Measurements from ENCODE around the gene FOXI2.

The FOXI2 gene

DNA sequence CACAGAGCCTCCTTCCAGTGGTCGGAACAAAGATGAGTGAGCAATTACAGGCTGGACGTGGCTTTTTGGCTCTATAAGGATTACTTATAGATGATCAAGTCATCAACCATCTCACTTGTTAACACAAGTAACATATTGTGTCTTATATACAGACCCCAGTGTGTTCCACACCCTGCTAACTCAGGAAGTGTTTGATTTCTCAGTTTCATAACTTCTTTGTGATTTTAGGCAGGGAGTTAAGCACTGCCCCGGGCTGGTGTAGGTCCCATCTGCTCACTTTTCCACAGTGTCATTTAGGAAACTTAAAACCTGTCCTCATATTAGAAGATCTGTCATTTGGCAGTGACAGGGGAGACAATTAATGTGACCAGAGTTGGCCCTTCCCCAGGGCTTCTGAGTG lies 6.2 kb downstream of the FOXI2 start:
- Histone ChIP-seq H3K27ac (ENCODE audit: low read depth, low read length) (no peak overlapping the region), H3K9me3 (ENCODE audit: control insufficient read depth, insufficient read depth, low read depth, low read length) (no peaks in the 10 kb centered on the region), H3K4me1 (ENCODE audit: control insufficient read depth, insufficient read depth, low read length) (peaks cover 2% of the 10 kb centered on the region), H3K27me3 (ENCODE audit: control insufficient read depth, insufficient read depth, low read length) (peaks cover 48% of the 10 kb centered on the region), H3K9ac (ENCODE audit: low read length) (no peak overlapping the region), H3K4me3 (ENCODE audit: low read depth, low read length) (no peak overlapping the region), H3K36me3 (ENCODE audit: control insufficient read depth, insufficient read depth, low read length) (no peaks in the 10 kb centered on the region)

DNA sequence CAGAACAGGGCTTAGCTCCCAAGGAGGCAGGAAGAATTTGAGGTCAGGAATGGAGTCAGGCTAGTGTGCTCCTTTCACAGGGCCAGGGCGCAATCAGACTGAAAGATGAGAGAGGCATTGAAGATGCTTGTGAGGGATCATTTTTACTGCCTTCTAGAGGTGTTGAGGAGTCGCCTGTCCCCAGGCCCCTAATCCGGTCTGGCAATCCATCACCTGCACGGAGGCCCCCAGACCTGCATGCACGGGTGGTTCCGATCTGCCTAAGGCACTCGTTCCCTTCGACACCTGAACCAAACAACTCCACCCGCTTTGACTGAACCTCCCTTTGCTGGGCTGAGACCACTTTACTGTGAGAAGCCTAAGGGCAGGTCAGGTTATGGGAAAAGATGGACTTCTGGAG lies 8.0 kb downstream of the FOXI2 start:
- H3K36me3 ChIP-seq (ENCODE audit: control insufficient read depth, insufficient read depth, low read length) = no peaks in the 10 kb centered on the region
- H3K4me3 ChIP-seq (ENCODE audit: low read depth, low read length) = no peak overlapping the region
- H3K9me3 ChIP-seq (ENCODE audit: control insufficient read depth, insufficient read depth, low read depth, low read length) = 0 out of 2 replicates have a peak, but pooled peaks cover 4% of the 10 kb centered on the region
- H3K27me3 ChIP-seq (ENCODE audit: control insufficient read depth, insufficient read depth, low read length) = peaks cover 30% of the 10 kb centered on the region
- H3K9ac ChIP-seq (ENCODE audit: low read length) = no peak overlapping the region
- H3K27ac ChIP-seq (ENCODE audit: low read depth, low read length) = no peak overlapping the region
- H3K4me1 ChIP-seq (ENCODE audit: control insufficient read depth, insufficient read depth, low read length) = no peaks in the 10 kb centered on the region

DNA sequence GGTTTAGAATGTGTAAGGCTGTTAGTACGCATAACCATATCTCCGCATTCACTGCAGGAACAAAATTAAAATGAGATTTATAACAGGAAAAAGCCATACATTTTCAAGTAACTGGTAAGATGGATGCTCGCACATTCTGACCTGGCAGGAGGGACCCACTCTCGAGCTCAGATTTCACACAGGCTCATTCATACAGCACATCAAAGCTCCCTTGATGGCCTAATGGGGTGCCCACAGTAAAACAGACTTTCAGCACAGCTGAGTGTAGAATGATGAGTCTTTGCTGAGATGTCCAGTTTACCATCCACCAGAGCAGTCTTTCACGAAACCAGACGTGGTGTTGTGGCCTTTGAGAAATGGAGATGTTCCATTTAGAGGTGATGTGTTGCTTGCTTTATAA lies 8.9 kb downstream of the FOXI2 start:
- peaks cover 23% of the 10 kb centered on the region for H3K27me3 ChIP-seq (ENCODE audit: control insufficient read depth, insufficient read depth, low read length)
- H3K27ac ChIP-seq (ENCODE audit: low read depth, low read length) = no peak overlapping the region
- no peaks in the 10 kb centered on the region for H3K36me3 ChIP-seq (ENCODE audit: control insufficient read depth, insufficient read depth, low read length)
- H3K4me3 ChIP-seq (ENCODE audit: low read depth, low read length) = no peak overlapping the region
- 0 out of 2 replicates have a peak, but pooled peaks cover 4% of the 10 kb centered on the region for H3K9me3 ChIP-seq (ENCODE audit: control insufficient read depth, insufficient read depth, low read depth, low read length)
- no peak overlapping the region for H3K9ac ChIP-seq (ENCODE audit: low read length)
- H3K4me1 ChIP-seq (ENCODE audit: control insufficient read depth, insufficient read depth, low read length) = no peaks in the 10 kb centered on the region

DNA sequence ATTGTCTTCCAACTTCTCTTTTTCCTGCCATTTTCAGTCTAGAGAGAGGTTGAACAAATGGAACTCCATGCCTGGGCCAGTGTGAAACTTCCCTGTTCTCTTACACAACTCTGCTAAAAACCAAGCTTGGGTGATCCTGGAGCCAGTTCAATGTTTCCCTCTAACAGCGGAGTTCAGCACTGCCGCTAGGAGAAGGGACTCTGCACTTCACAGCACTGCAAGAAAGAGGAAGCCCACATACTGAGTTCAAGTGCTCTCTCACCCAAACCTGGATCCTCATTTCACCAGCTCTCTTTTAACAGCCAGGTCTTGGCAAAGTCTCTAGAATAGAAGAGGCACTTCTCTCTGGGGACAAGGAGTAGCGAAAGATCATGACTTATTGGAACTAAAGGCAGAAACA lies 18.8 kb downstream of the FOXI2 start:
- H3K9me3 ChIP-seq (ENCODE audit: control insufficient read depth, insufficient read depth, low read depth, low read length) = no peaks in the 10 kb centered on the region
- no peak overlapping the region for H3K4me3 ChIP-seq (ENCODE audit: low read depth, low read length)
- no peaks in the 10 kb centered on the region for H3K36me3 ChIP-seq (ENCODE audit: control insufficient read depth, insufficient read depth, low read length)
- no peak overlapping the region for H3K27ac ChIP-seq (ENCODE audit: low read depth, low read length)
- H3K4me1 ChIP-seq (ENCODE audit: control insufficient read depth, insufficient read depth, low read length) = no peaks in the 10 kb centered on the region
- no peaks in the 10 kb centered on the region for H3K27me3 ChIP-seq (ENCODE audit: control insufficient read depth, insufficient read depth, low read length)
- no peak overlapping the region for H3K9ac ChIP-seq (ENCODE audit: low read length)

DNA sequence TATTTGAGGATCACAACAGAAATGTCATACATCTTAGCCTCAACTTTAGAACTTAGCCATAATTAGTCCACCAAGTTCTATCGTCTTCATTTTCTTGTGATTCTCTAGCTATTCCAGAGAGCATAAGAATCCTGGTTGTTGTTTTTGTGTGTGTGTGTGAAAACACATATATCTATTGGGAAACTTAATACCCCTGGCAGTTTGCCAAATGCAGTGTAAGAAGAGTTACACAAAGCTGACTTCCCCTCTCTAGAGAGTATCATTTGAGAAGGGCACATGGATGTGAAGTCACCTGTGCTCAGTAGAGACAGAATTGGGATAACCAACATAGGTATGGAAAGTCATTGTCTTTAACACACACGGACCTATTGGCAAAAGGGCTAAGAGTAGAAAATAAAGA lies 19.3 kb downstream of the FOXI2 start:
- no peak overlapping the region for H3K4me3 ChIP-seq (ENCODE audit: low read depth, low read length)
- H3K4me1 ChIP-seq (ENCODE audit: control insufficient read depth, insufficient read depth, low read length) = no peaks in the 10 kb centered on the region
- no peak overlapping the region for H3K27ac ChIP-seq (ENCODE audit: low read depth, low read length)

DNA sequence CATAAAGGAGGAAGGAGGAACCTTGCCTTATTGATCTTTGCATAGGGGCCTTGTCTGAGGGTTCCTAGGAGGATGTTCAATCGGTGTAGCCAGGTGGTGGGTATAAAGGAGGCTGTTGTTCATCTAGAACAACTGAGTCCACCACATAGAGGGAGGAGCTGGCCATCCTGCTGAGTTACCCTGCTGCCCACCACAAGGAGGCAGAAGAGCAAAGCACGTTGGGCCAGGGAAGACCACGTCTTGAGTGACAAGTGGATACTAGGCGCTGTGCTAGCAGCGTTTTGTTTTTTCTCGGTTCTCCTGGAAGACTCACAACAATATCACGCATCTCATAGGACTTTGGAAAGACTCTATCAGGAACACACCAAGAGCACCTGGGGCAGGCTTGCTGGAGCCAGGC lies 20.0 kb downstream of the FOXI2 start:
- Histone ChIP-seq H3K36me3 (ENCODE audit: control insufficient read depth, insufficient read depth, low read length) (no peaks in the 10 kb centered on the region), H3K9me3 (ENCODE audit: control insufficient read depth, insufficient read depth, low read depth, low read length) (no peaks in the 10 kb centered on the region), H3K4me3 (ENCODE audit: low read depth, low read length) (no peak overlapping the region), H3K9ac (ENCODE audit: low read length) (no peak overlapping the region), H3K27me3 (ENCODE audit: control insufficient read depth, insufficient read depth, low read length) (no peaks in the 10 kb centered on the region), H3K27ac (ENCODE audit: low read depth, low read length) (no peak overlapping the region), H3K4me1 (ENCODE audit: control insufficient read depth, insufficient read depth, low read length) (no peaks in the 10 kb centered on the region; the same call in 1 of the 2 replicates)

More for the DNA sequence above, 19.3 kb downstream of the FOXI2 start:
- no peak overlapping the region for H3K9ac ChIP-seq (ENCODE audit: low read length)
- no peaks in the 10 kb centered on the region for H3K27me3 ChIP-seq (ENCODE audit: control insufficient read depth, insufficient read depth, low read length)
- H3K9me3 ChIP-seq (ENCODE audit: control insufficient read depth, insufficient read depth, low read depth, low read length) = no peaks in the 10 kb centered on the region
- no peaks in the 10 kb centered on the region for H3K36me3 ChIP-seq (ENCODE audit: control insufficient read depth, insufficient read depth, low read length)

DNA sequence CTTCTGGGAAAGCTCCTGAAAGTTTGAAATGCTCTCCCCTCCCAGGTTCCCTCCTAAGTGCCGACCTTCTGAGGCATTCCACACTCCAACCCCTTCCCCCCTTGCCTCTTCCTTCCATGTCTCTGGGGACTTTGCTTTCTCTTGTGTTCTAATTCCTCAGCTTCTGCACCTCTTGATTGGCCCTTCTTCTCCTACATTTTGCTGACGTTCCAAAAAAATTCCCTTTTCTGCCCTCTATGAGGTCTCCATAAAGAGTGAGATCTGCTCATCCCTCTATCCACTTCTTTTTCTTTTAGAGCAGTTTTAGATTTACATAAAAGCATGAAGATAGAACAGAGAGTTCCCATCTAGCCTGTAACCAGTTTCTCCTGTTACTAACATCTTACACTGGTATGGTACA lies 22.3 kb downstream of the FOXI2 start:
- Histone ChIP-seq H3K9me3 (ENCODE audit: control insufficient read depth, insufficient read depth, low read depth, low read length) (no peaks in the 10 kb centered on the region), H3K4me1 (ENCODE audit: control insufficient read depth, insufficient read depth, low read length) (no peaks in the 10 kb centered on the region; the same call in 1 of the 2 replicates), H3K36me3 (ENCODE audit: control insufficient read depth, insufficient read depth, low read length) (no peaks in the 10 kb centered on the region), H3K27ac (ENCODE audit: low read depth, low read length) (no peak overlapping the region), H3K27me3 (ENCODE audit: control insufficient read depth, insufficient read depth, low read length) (no peaks in the 10 kb centered on the region), H3K9ac (ENCODE audit: low read length) (no peak overlapping the region), H3K4me3 (ENCODE audit: low read depth, low read length) (no peak overlapping the region)

DNA sequence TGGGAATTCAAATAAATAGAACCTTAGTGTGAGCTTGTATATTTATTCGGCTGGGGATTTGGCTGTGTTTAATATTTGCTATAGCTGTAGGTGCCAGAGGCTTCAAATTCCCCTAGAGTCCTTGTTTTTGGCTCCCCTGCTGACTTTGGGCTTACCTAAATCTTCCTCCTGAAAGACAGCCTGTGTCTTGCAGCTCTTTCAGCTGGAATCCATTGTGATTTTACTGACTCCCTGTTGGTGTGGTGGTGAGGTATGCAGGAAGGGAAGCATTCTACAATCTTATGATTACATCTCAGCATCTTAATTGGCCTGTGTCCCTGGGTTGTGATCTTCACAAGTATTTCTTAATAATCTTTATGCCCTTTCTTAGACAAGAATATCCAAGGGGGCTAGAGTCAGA lies 25.9 kb downstream of the FOXI2 start:
- H3K4me1 ChIP-seq (ENCODE audit: control insufficient read depth, insufficient read depth, low read length) = no peaks in the 10 kb centered on the region; the same call in 1 of the 2 replicates
- H3K27me3 ChIP-seq (ENCODE audit: control insufficient read depth, insufficient read depth, low read length) = no peaks in the 10 kb centered on the region
- H3K4me3 ChIP-seq (ENCODE audit: low read depth, low read length) = no peak overlapping the region
- H3K36me3 ChIP-seq (ENCODE audit: control insufficient read depth, insufficient read depth, low read length) = no peaks in the 10 kb centered on the region
- no peak overlapping the region for H3K9ac ChIP-seq (ENCODE audit: low read length)
- no peaks in the 10 kb centered on the region for H3K9me3 ChIP-seq (ENCODE audit: control insufficient read depth, insufficient read depth, low read depth, low read length)
- no peak overlapping the region for H3K27ac ChIP-seq (ENCODE audit: low read depth, low read length)

DNA sequence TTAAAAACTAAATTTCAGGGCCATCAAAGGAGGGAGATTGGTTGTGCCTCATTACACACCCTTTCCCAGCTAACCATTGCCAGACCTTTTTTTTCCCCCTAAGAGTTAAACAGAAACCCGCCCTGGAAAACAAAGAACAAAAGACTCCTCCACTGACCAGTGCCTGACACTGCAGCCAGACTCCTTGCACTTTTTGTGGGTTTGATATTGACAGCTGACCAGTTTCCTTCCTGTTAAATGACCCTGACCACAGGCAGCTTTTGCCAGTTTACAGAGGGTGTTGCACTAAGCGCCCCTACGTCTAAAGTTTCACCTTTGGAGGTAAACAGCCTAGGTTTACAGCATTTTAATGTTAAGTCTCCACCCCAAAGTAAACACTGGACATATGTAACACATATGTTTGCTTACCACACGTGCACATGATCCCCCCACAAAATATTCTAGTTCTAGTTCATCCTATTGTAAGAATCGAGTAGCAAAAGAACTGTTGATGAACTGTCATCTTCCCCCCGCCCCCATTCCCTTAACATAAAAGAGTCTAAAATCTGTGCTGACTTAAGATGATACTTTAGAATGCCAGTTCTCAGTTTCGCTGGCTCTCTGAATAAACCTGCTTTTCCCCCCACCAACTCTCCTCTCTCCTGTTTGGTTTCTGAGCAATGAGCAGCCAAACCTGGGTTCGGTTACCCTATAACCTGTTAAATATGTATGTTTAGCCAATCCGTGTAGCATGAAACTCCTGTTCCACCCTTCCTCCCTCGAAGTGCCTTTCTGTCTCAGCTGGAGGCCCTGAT lies 38.0 kb downstream of the FOXI2 start:
- Histone ChIP-seq H3K36me3 (ENCODE audit: control insufficient read depth, insufficient read depth, low read length) (no peaks in the 10 kb centered on the region), H3K27ac (ENCODE audit: low read depth, low read length) (no peak overlapping the region), H3K9ac (ENCODE audit: low read length) (no peak overlapping the region), H3K4me1 (ENCODE audit: control insufficient read depth, insufficient read depth, low read length) (no peaks in the 10 kb centered on the region), H3K27me3 (ENCODE audit: control insufficient read depth, insufficient read depth, low read length) (no peaks in the 10 kb centered on the region), H3K9me3 (ENCODE audit: control insufficient read depth, insufficient read depth, low read depth, low read length) (peaks cover 4% of the 10 kb centered on the region), H3K4me3 (ENCODE audit: low read depth, low read length) (no peak overlapping the region)

DNA sequence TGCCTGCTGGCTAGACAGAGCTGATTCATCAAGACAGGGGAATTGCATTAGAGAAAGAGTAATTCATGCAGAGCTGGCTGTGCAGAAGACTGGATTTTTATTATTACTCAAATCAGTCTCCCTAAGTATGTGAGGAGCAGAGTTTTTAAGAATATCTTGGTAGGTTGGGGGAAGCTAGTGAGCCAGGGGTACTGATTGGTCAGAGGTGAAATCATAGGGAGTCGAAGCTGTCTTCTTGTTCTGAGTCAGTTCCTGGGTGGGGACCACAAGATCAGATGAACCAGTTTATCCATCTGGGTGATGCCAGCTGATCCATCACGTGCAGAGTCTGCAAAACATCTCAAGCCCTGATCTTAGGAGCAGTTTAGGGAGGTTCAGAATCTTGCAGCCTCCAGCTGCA lies 39.8 kb downstream of the FOXI2 start:
- no peaks in the 10 kb centered on the region for H3K9me3 ChIP-seq (ENCODE audit: control insufficient read depth, insufficient read depth, low read depth, low read length)
- H3K27ac ChIP-seq (ENCODE audit: low read depth, low read length) = no peak overlapping the region
- H3K4me1 ChIP-seq (ENCODE audit: control insufficient read depth, insufficient read depth, low read length) = no peaks in the 10 kb centered on the region
- no peaks in the 10 kb centered on the region for H3K36me3 ChIP-seq (ENCODE audit: control insufficient read depth, insufficient read depth, low read length)
- no peak overlapping the region for H3K9ac ChIP-seq (ENCODE audit: low read length)
- no peak overlapping the region for H3K4me3 ChIP-seq (ENCODE audit: low read depth, low read length)
- no peaks in the 10 kb centered on the region for H3K27me3 ChIP-seq (ENCODE audit: control insufficient read depth, insufficient read depth, low read length)

DNA sequence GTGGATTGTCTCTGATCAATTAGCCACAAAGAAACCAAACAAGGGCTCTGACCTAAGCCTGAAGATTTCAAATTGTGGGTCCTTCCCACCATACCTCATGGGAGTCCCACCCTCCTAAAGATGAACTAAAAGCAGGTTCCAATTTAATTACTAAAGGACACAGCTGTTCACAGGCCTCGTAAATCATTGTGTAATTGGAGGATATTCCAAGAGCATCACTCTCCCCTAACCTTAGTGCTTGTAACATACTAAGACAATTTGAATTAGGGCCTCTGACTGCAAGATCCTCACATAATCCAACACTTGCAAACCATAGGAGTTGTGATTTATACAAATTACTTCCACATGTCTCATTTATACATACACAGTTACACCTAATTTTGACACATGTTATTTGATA lies 44.4 kb downstream of the FOXI2 start:
- no peaks in the 10 kb centered on the region for H3K27me3 ChIP-seq (ENCODE audit: control insufficient read depth, insufficient read depth, low read length)
- H3K9me3 ChIP-seq (ENCODE audit: control insufficient read depth, insufficient read depth, low read depth, low read length) = no peaks in the 10 kb centered on the region; the same call in 1 of the 2 replicates
- no peak overlapping the region for H3K27ac ChIP-seq (ENCODE audit: low read depth, low read length)
- no peak overlapping the region for H3K9ac ChIP-seq (ENCODE audit: low read length)
- H3K4me1 ChIP-seq (ENCODE audit: control insufficient read depth, insufficient read depth, low read length) = no peaks in the 10 kb centered on the region
- H3K4me3 ChIP-seq (ENCODE audit: low read depth, low read length) = no peak overlapping the region
- H3K36me3 ChIP-seq (ENCODE audit: control insufficient read depth, insufficient read depth, low read length) = no peaks in the 10 kb centered on the region

All from HUES6 (cell line).